HCT116 (cell line): ENCODE results near the gene NUBPL. TPM values are rescaled to one million over a fixed set of nuclear protein-coding genes. Genes with fewer than 3 reads are reported as not detected.

Experiments used
- ATAC-seq: fragments of 200-7000 bp; cut with Tn5 transposase; 2 replicates; pipeline ENCODE4 v1.9.1; 2020; ENCODE audit warnings: mild to moderate bottlenecking, moderate library complexity
- BruUV-seq: library from RNA; stranded (reverse); fragments of 400-500 nt; replicated peaks from 2 replicates; lab custom pipeline; 2021; lab: Mats Ljungman, UMichigan
- CTCF ChIA-PET: fragments of 300-600 bp; sonication (Branson Sonifier 250); formaldehyde crosslinking; loops from one replicate; lab custom pipeline; 2021; ENCODE audit warnings: antibody characterized with exemption; lab: Charles Lee
- POLR2A ChIA-PET: fragments of 300-600, 350-600 bp; sonication (Branson Sonifier 250); formaldehyde crosslinking; loops from one replicate; lab custom pipeline; 2021; ENCODE audit warnings: antibody characterized with exemption; lab: Charles Lee
- RAD21 ChIA-PET, 2 experiments: fragments of 300-600 bp; sonication (Branson Sonifier 250); formaldehyde crosslinking; loops; one replicate each; lab custom pipeline; 2023; ENCODE audit warnings: low total read pairs in 2 of 2; ENCODE audit not compliant: uncharacterized antibody in 2 of 2, unreplicated experiment in 2 of 2, low non-redundant PET in 1 of 2; lab: Charles Lee
- DNase-seq: peaks from one replicate; pipeline ENCODE4 v3.0.0-alpha.2; 2010; ENCODE audit warnings: low read depth, low spot score
- H2AFZ ChIP-seq: fragments of 200-600 bp; shearing (Covaris generic), sonication (generic); 2 replicates; pipeline ENCODE4 v1.6.1; 2017; ENCODE audit warnings: low read depth, mixed run types, mixed read lengths, antibody characterized with exemption, low read length; ENCODE audit not compliant: poor library complexity, severe bottlenecking
- H3K27ac ChIP-seq: 2 replicates; pipeline ENCODE4 v1.5.1; 2012; ENCODE audit warnings: low read depth, low read length
- H3K27me3 ChIP-seq: fragments of 200-600 bp; sonication (generic); 2 replicates; pipeline ENCODE4 v1.6.1; 2016; ENCODE audit warnings: mixed run types, low read length, mixed read lengths; ENCODE audit not compliant: insufficient read depth
- H3K36me3 ChIP-seq, 2 experiments: fragments of 200-500 bp in 1 of 2; fragments of 200-600 bp in 1 of 2; sonication (Bioruptor generic) in 1 of 2; sonication (generic) in 1 of 2; 2 replicates each; pipeline versions ENCODE4 v1.5.1 to v1.6.1; 2014 to 2016; ENCODE audit warnings: low read length in 2 of 2, inconsistent platforms in 1 of 2, mixed read lengths in 1 of 2, mixed run types in 1 of 2; ENCODE audit not compliant: insufficient read depth in 2 of 2, control insufficient read depth in 1 of 2
- H3K4me1 ChIP-seq, 2 experiments: fragments of 200-600 bp in 1 of 2; sonication (generic) in 1 of 2; 2 replicates each; pipeline versions ENCODE4 v1.5.1 to v1.6.1; 2012 to 2017; ENCODE audit warnings: low read length in 2 of 2, inconsistent platforms in 1 of 2, mild to moderate bottlenecking in 1 of 2, mixed read lengths in 1 of 2, mixed run types in 1 of 2, moderate library complexity in 1 of 2; ENCODE audit not compliant: insufficient read depth in 2 of 2, control insufficient read depth in 1 of 2
- H3K4me2 ChIP-seq: fragments of 200-600 bp; sonication (generic); 2 replicates; pipeline ENCODE4 v1.6.1; 2017; ENCODE audit warnings: mixed run types, low read length, mixed read lengths
- H3K4me3 ChIP-seq, 2 experiments: fragments of 200-600 bp in 1 of 2; sonication (generic) in 1 of 2; replicated peaks in 1 of 2; 2 replicates each; pipeline ENCODE4 v1.5.1; 2011 to 2016; ENCODE audit warnings: low read length in 2 of 2, control low read depth in 1 of 2, low read depth in 1 of 2, mild to moderate bottlenecking in 1 of 2, mixed read lengths in 1 of 2, mixed run types in 1 of 2
- H3K79me2 ChIP-seq: fragments of 200-600 bp; sonication (generic); 2 replicates; pipeline ENCODE4 v1.6.1; 2017; ENCODE audit warnings: mild to moderate bottlenecking, mixed run types, low read length, moderate library complexity, mixed read lengths; ENCODE audit not compliant: insufficient read depth
- H3K9ac ChIP-seq: fragments of 200-600 bp; sonication (generic); 2 replicates; pipeline ENCODE4 v1.6.1; 2016; ENCODE audit warnings: low read length, mixed read lengths
- H3K9me2 ChIP-seq: fragments of 200-600 bp; sonication (generic), shearing (Covaris generic); 2 replicates; pipeline ENCODE4 v1.6.1; 2017; ENCODE audit warnings: mixed run types, mild to moderate bottlenecking, moderate library complexity; ENCODE audit not compliant: insufficient read depth
- H3K9me3 ChIP-seq, 2 experiments: fragments of 200-500 bp in 1 of 2; fragments of 200-600 bp in 1 of 2; sonication (Bioruptor generic) in 1 of 2; sonication (generic) in 1 of 2; 2 replicates each; pipeline ENCODE4 v1.6.1; 2014 to 2017; ENCODE audit warnings: low read length in 2 of 2, mixed read lengths in 2 of 2, inconsistent platforms in 1 of 2, low read depth in 1 of 2, mild to moderate bottlenecking in 1 of 2, mixed run types in 1 of 2, moderate library complexity in 1 of 2; ENCODE audit not compliant: control insufficient read depth in 1 of 2, insufficient read depth in 1 of 2
- H4K20me1 ChIP-seq: fragments of 200-600 bp; sonication (generic), shearing (Covaris generic); 2 replicates; pipeline ENCODE4 v1.6.1; 2017; ENCODE audit warnings: mixed run types, mild to moderate bottlenecking, moderate library complexity; ENCODE audit not compliant: insufficient read depth
- CBX3 ChIP-seq: IDR thresholded peaks from 2 replicates; pipeline ENCODE4 v1.6.1; 2012; ENCODE audit warnings: low read depth
- CEBPB ChIP-seq: IDR thresholded peaks from 2 replicates; pipeline ENCODE4 v1.6.1; 2012; ENCODE audit warnings: low read depth
- EGR1 ChIP-seq: IDR thresholded peaks from 2 replicates; pipeline ENCODE4 v1.6.1; 2012; ENCODE audit warnings: low read depth
- ELF1 ChIP-seq: IDR thresholded peaks from 2 replicates; pipeline ENCODE4 v1.6.1; 2012; ENCODE audit warnings: low read depth, borderline replicate concordance
- EZH2phosphoT487 ChIP-seq: fragments of 200-600 bp; IDR thresholded peaks from 2 replicates; pipeline ENCODE4 v1.6.1; 2018; ENCODE audit warnings: antibody characterized with exemption, borderline replicate concordance
- JUND ChIP-seq: IDR thresholded peaks from 2 replicates; pipeline ENCODE4 v1.6.1; 2012
- MAX ChIP-seq: IDR thresholded peaks from 2 replicates; pipeline ENCODE4 v1.6.1; 2012
- POLR2A ChIP-seq: IDR thresholded peaks from 2 replicates; pipeline ENCODE4 v1.7.0; 2011; ENCODE audit warnings: borderline replicate concordance; ENCODE audit not compliant: insufficient read depth, insufficient read length; ENCODE audit errors: extremely low read depth
- POLR2AphosphoS5 ChIP-seq: IDR thresholded peaks from 2 replicates; pipeline ENCODE4 v1.6.1; 2011; ENCODE audit warnings: mild to moderate bottlenecking, low read depth, low read length, moderate library complexity
- RAD21 ChIP-seq: IDR thresholded peaks from 2 replicates; pipeline ENCODE4 v1.6.1; 2012; ENCODE audit warnings: low read depth, mild to moderate bottlenecking
- REST ChIP-seq: IDR thresholded peaks from 2 replicates; pipeline ENCODE4 v1.6.1; 2012; ENCODE audit warnings: low read depth
- SP1 ChIP-seq: IDR thresholded peaks from 2 replicates; pipeline ENCODE4 v1.6.1; 2012; ENCODE audit warnings: low read depth
- TCF7L2 ChIP-seq: IDR thresholded peaks from 2 replicates; pipeline ENCODE4 v1.7.0; 2011; ENCODE audit warnings: borderline replicate concordance, inconsistent platforms; ENCODE audit not compliant: insufficient read depth, insufficient read length; ENCODE audit errors: extremely low read depth
- YY1 ChIP-seq: IDR thresholded peaks from 2 replicates; pipeline ENCODE4 v1.6.1; 2011; ENCODE audit warnings: low read length, low read depth, moderate library complexity, mild to moderate bottlenecking; ENCODE audit not compliant: insufficient replicate concordance; ENCODE audit errors: extremely low read depth
- ZFX ChIP-seq: fragments of 450-650 bp; IDR thresholded peaks from 2 replicates; pipeline ENCODE4 v1.6.1; 2017
- ZNF274 ChIP-seq: fragments of 200-500 bp; sonication (Bioruptor generic); IDR thresholded peaks from 2 replicates; pipeline ENCODE4 v1.6.1; 2014; ENCODE audit warnings: mild to moderate bottlenecking, low read depth, low read length, inconsistent platforms
- intact Hi-C: fragments of 100-400 bp; cut with micrococcal nuclease; formaldehyde crosslinking; loops from 2 replicates; pipeline ENCODE4 v1.10.0; 2022
- total RNA-seq: library from RNA; stranded (reverse); gene quantifications from one replicate; pipeline ENCODE4 v1.2.1, GENCODE V29; 2021; ENCODE audit not compliant: unreplicated experiment

The NUBPL gene
- total RNA-seq, 1 experiment from 2014 or later, result 11.3 TPM

- no peak for TF ChIP-seq SP1
- TF ChIP-seq ELF1, result no peak
- TF ChIP-seq MAX, result no peak
- no peak for TF ChIP-seq ZFX
- TF ChIP-seq RAD21, result no peak
- no peak for TF ChIP-seq CBX3
- TF ChIP-seq POLR2AphosphoS5, result no peak
- no peak for TF ChIP-seq EZH2phosphoT487
- no peak for TF ChIP-seq REST
- TF ChIP-seq EGR1, result no peak
- no peak for TF ChIP-seq CEBPB
- TF ChIP-seq YY1, result no peak
- no peak for TF ChIP-seq POLR2A
- no peak for TF ChIP-seq ZNF274
- TF ChIP-seq JUND, result no peak
- no peak for TF ChIP-seq TCF7L2
- Histone ChIP-seq H3K79me2 (no peaks in the 10 kb centered on the region), H3K4me2 (no peak overlapping the region), H3K27me3 (0 out of 2 replicates have a peak, but pooled peaks cover 4% of the 10 kb centered on the region), H3K4me1 (no peaks in the 10 kb centered on the region), H3K9me2 (no peaks in the 10 kb centered on the region), H2AFZ (no peak overlapping the region), H3K4me3 (no peak overlapping the region), H3K9me3 (no peaks in the 10 kb centered on the region), H3K27ac (no peak overlapping the region), H3K9ac (no peak overlapping the region), H3K36me3 (no peaks in the 10 kb centered on the region), H4K20me1 (no peaks in the 10 kb centered on the region)
- BruUV-seq, result no TSS peak
- no peak for DNase-seq
- RAD21 ChIA-PET, result no interaction called here
- no peak for ATAC-seq
- intact Hi-C loops, result no loop called here
- POLR2A ChIA-PET, result no interaction called here
- CTCF ChIA-PET, result no interaction called here
These were observed 10.6 kb upstream of the NUBPL start for GRCh38 chr14:31550589-31550988.
